Measurements from ENCODE around the gene PBOV1.

PBOV1 gene

GRCh38 chr6:138218449-138218848 is at the start of gene PBOV1:
TSS of gene PBOV1 (minus strand) at chr6:138218491. CDS start at chr6:138218395, 96 bp downstream.
- DNase-seq (ENCODE audit: low read depth in 2 of 2): no peak

DNA sequence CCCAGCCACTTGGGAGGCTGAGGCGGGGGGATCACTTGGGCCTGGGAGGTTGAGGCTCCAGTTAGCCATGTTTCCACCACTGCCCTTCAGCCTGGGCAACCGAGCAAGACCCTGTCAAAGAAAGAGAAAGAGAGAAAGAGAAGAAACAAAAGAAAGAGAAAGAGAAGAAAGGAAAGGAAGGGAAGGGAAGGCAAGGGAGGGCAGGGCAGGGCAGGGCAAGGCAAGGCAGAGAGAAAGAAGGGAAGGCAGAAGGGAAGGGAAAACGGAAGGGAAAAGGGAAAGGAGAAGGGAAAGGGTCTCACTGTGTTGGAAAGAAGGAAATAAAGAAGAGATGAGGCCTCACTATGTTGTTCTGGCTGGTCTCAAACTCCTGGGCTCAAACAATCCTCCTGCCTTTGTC is 47.8 kb upstream of the PBOV1 start:
- no peak for DNase-seq (ENCODE audit: low read depth in 2 of 2)

DNA sequence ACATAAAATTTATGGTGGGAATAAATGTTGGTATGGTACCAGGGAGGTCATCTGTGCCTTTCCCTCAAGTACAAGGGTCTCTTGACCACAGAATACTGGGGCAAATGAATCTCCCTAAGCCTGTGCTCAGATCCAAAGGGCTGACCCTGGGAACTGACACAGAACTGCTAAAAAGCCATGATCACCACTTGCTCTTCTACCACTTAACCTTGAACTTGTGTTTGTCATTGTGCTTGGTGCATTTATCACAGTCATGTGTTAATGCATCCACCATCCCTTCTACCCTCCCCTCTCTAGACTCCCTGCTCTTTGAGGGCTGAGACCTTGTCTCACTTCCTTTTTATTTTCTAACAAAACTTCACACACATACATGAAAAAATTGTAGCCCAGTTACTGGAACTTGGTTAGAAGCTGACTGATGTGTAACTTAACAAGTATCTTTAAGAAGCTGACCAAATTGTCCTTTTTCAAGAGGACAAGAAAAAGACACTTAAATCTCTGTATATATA is 46.1 kb upstream of the PBOV1 start:
- no peak for DNase-seq (ENCODE audit: low read depth in 2 of 2)

GRCh38 chr6:138263963-138264362 is 45.7 kb upstream of the PBOV1 start:
- DNase-seq (ENCODE audit: low read depth in 2 of 2): no peak

GRCh38 chr6:138261116-138261780 is 43.0 kb upstream of the PBOV1 start:
- no peak for DNase-seq (ENCODE audit: low read depth in 2 of 2)

DNA sequence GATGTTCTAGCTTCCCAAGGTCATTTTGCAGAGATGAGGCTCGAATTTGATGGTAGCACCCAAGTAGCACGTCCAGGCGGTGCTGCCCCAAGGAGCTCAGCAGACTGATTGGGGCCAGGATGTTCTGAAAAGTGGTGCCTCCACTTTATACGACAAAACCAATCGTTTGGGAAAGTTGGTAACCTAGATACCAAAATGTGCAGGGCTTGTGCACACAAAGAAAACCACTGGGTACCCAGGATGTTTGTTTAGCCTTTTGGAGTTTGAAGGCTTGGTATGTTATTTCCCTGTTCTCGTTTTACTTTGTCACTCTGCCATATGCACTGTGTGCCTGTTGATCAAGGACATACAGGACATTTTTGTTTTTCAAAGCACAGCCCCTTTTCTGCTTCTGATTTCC is 40.7 kb upstream of the PBOV1 start:
- DNase-seq (ENCODE audit: low read depth in 2 of 2): no peak

- no peak for DNase-seq (ENCODE audit: low read depth in 2 of 2)
These were observed 39.9 kb upstream of the PBOV1 start for GRCh38 chr6:138258197-138258596.

DNA sequence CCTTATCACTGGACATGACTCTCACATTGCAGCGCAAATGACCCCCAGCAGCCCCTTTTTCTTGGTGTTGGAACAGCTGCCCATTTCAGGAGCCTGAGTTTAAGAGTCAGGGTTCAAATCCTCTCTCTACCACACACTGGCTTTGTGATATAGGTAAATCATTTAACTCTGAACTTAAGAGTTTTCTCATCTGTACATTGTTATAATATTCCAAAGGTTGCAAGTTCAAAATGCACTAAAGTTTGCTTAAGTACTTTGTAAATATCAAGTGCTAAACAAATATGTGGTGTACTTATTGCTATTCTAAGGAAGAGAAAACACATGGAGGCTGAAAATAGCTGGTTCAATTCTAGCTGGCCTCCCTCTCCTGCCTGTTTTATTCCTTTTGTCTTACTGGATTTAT is 39.3 kb upstream of the PBOV1 start:
- DNase-seq (ENCODE audit: low read depth in 2 of 2): no peak

DNA sequence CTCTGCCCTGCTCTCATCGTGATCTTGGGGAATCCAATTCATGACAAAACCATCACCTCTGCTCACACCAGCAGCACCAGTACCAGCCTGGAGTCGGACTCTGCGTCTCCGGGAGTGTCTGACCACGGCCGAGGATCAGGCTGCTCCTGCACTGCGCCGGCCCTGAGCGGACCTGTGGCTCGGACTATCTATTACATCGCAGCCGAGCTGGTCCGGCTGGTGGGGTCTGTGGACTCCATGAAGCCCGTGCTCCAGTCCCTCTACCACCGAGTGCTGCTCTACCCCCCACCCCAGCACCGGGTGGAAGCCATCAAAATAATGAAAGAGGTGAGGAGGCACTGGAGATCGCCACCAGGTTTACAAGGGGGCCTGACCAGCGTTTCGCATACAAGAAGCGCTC is 37.2 kb upstream of the PBOV1 start:
- no peak for DNase-seq (ENCODE audit: low read depth in 2 of 2)

DNA sequence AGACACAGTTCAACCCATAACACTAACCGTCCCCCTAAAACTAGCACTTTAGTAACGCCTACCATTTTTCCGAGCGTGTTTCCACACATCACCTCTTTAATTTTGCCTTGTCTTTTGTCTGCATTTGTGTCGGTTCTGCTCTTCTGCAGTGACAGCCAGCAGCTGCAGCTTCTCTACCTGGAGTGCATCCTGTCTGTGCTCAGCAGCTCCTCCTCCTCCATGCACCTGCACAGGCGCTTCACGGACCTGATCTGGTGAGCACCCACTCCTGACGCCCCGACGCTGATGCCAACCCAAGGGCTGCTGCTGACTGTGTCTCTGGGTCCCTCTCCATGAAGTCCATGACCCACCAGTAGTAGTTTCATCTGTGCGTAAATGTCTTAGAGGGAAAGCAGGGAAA is 35.4 kb upstream of the PBOV1 start:
- no peak for DNase-seq (ENCODE audit: low read depth in 2 of 2)

DNA sequence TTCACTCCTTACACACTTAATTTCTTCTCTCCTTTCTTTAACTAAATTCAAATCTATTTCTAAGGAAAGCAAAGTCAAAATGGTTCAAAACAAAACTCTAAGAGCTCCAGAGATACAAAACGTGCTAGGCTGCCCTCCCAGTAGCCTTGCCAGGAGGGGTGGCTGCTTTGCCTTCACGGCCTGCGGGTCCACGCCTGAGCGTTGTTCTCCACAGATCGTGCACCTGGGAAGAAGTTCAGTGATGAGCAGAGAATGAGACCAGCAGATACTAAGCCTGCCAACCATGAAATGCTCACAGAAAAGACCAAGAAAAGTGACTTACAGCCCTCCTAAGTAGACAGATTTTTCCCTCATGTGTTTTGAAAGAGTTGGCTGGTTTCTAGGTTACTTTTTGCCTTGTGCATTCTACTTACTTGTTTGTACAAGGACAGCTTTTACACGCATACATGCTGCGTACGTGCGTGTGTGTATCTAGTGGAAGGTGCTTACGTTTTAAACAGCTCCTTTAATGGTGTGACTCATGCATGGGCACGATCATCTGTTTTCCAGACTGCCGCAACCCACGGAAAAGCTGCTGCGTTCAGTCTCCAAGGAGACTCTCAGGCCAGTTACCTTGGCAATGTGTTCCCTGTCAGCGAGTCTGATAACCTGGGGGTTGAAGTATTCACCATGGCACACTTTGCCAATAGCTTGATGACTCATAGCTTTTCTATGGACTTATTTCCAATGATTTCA is 32.4 kb upstream of the PBOV1 start:
- no peak for DNase-seq (ENCODE audit: low read depth in 2 of 2)

DNA sequence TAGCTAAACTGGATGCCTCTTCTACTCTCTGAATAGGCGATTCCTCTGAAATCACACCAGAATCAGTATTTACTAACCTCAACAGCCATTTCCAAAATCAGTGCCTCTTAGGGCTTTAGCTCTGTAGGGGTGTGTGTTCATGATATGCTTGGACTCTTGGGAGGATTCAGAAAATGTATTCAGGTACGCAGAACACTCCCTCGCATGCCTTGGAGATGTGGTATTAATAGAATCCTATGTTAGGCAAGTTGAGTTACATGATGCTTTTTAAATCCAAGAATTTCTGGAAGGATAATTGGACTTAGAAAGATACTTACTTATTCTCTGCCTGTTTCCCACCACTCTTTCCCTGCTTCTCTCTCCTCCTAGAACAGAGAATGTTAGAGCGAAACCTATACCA is 31.8 kb upstream of the PBOV1 start:
- no peak for DNase-seq (ENCODE audit: low read depth in 2 of 2)

DNA sequence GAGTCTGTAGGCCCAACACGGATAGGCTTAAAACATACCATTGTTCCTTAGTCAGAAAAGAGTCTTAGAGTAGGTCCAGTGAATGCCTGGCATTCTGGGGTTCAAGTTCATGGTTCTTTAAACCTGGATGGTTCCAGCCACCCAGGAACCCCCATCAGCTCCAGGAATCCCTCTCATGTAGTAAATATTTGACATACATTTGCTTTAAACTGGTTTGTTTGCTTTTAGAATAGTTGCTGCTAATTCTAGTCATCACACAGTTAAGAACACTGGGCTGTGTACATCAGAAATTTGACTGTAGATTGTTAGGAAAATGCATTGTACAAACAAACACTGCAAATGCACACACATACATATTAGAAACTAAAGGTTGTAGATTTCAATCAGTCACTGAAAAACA is 30.6 kb upstream of the PBOV1 start:
- no peak for DNase-seq (ENCODE audit: low read depth in 2 of 2)

DNA sequence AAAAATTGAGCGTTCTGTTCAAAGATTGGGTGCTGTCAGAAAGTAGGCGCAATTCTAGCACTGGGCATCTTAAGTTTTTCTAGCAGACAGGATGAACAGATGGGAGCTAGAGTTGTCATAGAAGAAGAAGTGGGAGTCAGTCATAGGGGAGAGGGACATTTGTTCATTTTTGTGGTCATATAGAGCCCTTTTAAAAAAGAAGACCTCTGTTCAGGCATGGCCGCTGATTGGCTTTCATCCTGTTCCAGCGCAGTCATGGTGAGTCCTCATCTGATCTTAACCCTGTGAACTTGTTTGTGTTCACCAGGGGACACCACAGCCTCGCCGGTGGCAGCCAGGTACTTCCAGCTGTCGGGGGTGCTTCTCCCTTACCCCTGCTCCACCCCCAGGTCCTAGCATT is 29.7 kb upstream of the PBOV1 start:
- DNase-seq (ENCODE audit: low read depth in 2 of 2): no peak

DNA sequence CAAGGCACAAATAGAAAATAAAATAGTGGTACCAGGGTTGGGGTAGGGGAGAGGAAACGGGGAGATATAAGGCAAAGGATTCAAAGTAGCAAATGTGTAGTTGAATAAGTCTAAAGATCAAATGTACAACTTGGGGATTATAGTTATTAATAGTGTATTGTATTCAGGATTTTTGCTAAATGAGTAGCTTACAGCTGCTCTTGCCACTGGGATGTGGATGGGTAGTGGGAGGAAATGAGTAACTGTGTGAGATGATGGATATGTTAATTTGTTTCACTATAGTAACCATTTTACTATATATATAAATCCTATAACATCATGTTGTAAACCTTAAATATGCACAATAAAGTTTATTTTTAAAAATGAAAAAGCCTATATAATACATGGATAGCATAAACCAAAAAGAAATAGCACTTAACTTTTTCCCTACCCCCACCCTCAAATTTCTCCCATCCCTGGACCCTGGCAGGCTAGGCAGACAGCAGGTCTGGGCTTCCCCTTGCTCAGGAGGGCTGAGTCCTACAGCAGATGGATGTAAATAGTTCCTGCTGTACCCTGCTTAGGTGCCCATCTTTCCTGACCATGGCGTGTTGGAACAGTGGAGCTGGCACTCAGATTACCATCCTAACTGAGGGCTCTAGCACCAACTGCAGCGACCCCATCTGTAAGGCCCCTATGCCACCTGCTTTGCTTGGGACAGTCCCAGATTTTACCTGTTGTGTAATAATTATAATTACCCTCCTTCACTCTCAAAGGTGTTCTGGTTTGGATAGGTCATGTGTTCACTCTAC is 28.6 kb upstream of the PBOV1 start:
- DNase-seq (ENCODE audit: low read depth in 2 of 2): no peak

- DNase-seq (ENCODE audit: low read depth in 2 of 2): no peak
These were observed 27.5 kb upstream of the PBOV1 start for GRCh38 chr6:138245751-138246150.

GRCh38 chr6:138242987-138243592 is 24.8 kb upstream of the PBOV1 start:
- DNase-seq (ENCODE audit: low read depth in 2 of 2): no peak

GRCh38 chr6:138241934-138242333 is 23.6 kb upstream of the PBOV1 start:
- no peak for DNase-seq (ENCODE audit: low read depth in 2 of 2)

- DNase-seq (ENCODE audit: low read depth in 2 of 2): no peak
These were observed 23.1 kb upstream of the PBOV1 start for GRCh38 chr6:138241381-138241780.

- no peak for DNase-seq (ENCODE audit: low read depth in 2 of 2)
These were observed 22.4 kb upstream of the PBOV1 start for GRCh38 chr6:138240476-138241245.

- no peak for DNase-seq (ENCODE audit: low read depth in 2 of 2)
These were observed 21.5 kb upstream of the PBOV1 start for GRCh38 chr6:138239774-138240173.
